Glutamatergic neuron (in vitro differentiated cells): Measurements from ENCODE around the gene PTPN14. TPM values are rescaled to one million over a fixed set of nuclear protein-coding genes. Genes with fewer than 3 reads are reported as not detected.
"Not testable (repeated sequence)": the region's sequence is repeated elsewhere in the genome, so short reads cannot be mapped to it uniquely, and the experiment has no call there.

Experiments
- DNase-seq: peaks from one replicate; pipeline ENCODE4 v3.0.0; 2022
- H3K27ac Mint-ChIP-seq: one replicate; pipeline ENCODE4 v1.8.0; 2020; ENCODE audit warnings: mild to moderate bottlenecking, mixed read lengths, inconsistent platforms; ENCODE audit not compliant: unreplicated experiment
- H3K27me3 Mint-ChIP-seq: one replicate; pipeline ENCODE4 v1.8.0; 2020; ENCODE audit warnings: mild to moderate bottlenecking, moderate library complexity, mixed read lengths, inconsistent platforms; ENCODE audit not compliant: unreplicated experiment
- H3K36me3 Mint-ChIP-seq: one replicate; pipeline ENCODE4 v1.8.0; 2020; ENCODE audit warnings: mild to moderate bottlenecking, mixed read lengths, inconsistent platforms; ENCODE audit not compliant: unreplicated experiment
- H3K4me1 Mint-ChIP-seq: one replicate; pipeline ENCODE4 v1.8.0; 2020; ENCODE audit warnings: mild to moderate bottlenecking, low read depth, mixed read lengths, inconsistent platforms; ENCODE audit not compliant: unreplicated experiment
- H3K4me3 Mint-ChIP-seq: one replicate; pipeline ENCODE4 v1.8.0; 2020; ENCODE audit warnings: mild to moderate bottlenecking, mixed read lengths, inconsistent platforms; ENCODE audit not compliant: unreplicated experiment
- H3K9me3 Mint-ChIP-seq: one replicate; pipeline ENCODE4 v1.8.0; 2020; ENCODE audit warnings: mild to moderate bottlenecking, moderate library complexity, mixed read lengths, inconsistent platforms; ENCODE audit not compliant: unreplicated experiment
- total RNA-seq: library from RNA; stranded (reverse); fragmentation: NEBNext Ultra II Directional; extraction: Animal tissue kit (Norgen Biotek cat#: 25700); gene quantifications from one replicate; pipeline ENCODE4 v1.2.1, GENCODE V29; 2021; ENCODE audit not compliant: unreplicated experiment
- TF ChIP-seq, protein P1 (sequence below): fragments of 200-600 bp; sonication (generic); IDR thresholded peaks from one replicate; pipeline ENCODE4 v1.5.0; 2021; ENCODE audit not compliant: partially characterized antibody, unreplicated experiment

Gene PTPN14
- total RNA-seq, 1 donor from 2014 or later: 1.7 TPM

DNA sequence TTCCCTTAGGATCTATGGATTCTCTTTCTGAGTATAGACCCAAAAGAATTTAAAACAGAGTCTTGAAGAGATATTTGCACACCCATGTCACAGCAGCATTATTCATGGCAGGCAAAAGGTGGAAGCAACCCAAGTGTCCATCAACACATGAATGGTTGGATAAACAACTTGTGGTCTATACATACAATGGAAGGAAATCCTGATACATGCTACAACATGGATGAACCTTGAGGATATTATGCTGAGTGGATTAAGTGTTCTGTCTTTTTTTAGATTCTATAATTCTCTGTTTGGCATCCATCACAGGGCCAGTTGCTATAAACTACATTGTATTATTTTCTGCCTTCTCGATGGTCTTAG is 39.8 kb downstream of the PTPN14 start:
- no peak overlapping the region for H3K4me3 Mint-ChIP-seq
- peaks cover 19% of the 10 kb centered on the region for H3K36me3 Mint-ChIP-seq
- TF ChIP-seq, protein P1, sequence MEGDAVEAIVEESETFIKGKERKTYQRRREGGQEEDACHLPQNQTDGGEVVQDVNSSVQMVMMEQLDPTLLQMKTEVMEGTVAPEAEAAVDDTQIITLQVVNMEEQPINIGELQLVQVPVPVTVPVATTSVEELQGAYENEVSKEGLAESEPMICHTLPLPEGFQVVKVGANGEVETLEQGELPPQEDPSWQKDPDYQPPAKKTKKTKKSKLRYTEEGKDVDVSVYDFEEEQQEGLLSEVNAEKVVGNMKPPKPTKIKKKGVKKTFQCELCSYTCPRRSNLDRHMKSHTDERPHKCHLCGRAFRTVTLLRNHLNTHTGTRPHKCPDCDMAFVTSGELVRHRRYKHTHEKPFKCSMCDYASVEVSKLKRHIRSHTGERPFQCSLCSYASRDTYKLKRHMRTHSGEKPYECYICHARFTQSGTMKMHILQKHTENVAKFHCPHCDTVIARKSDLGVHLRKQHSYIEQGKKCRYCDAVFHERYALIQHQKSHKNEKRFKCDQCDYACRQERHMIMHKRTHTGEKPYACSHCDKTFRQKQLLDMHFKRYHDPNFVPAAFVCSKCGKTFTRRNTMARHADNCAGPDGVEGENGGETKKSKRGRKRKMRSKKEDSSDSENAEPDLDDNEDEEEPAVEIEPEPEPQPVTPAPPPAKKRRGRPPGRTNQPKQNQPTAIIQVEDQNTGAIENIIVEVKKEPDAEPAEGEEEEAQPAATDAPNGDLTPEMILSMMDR: no peak
- peaks cover 17% of the 10 kb centered on the region for H3K4me1 Mint-ChIP-seq
- no peaks in the 10 kb centered on the region for H3K9me3 Mint-ChIP-seq
- no peak for DNase-seq
- peaks cover 1% of the 10 kb centered on the region for H3K27me3 Mint-ChIP-seq
- no peak overlapping the region for H3K27ac Mint-ChIP-seq

DNA sequence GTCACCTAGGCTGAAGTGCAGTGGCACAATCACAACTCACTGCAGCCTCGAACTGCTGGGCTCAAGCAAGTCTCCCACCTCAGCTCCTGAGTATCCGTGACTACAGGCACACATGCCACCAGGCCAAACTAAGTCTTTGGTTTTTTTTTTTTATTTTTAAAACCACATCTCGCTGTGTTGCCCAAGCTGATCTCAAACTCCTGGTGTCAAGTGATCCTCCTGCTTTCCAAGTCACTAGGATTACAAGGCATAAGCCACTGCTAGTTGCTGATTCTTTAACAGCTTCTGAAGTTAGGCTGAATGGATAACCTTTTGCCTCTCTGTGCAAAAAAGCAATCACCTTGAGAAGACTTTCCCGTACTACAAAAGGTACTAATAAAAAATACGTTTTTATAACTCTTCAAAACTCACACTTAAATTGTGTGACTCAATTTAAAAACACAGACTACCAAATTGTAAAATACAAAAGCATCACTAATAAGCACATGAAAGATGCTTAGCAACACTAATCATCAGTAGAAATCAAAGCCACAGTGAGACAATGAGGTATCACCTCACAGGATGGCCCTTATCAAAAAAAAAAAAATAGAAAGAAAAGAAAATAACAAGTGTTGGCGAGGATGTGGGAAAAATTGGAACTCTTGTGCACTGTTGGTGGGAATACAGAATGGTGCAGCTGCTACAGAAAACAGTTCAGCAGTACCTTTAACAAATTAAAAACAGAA is 40.3 kb downstream of the PTPN14 start:
- peaks cover 19% of the 10 kb centered on the region for H3K4me1 Mint-ChIP-seq
- H3K27ac Mint-ChIP-seq: no peak overlapping the region
- H3K9me3 Mint-ChIP-seq: no peaks in the 10 kb centered on the region

DNA sequence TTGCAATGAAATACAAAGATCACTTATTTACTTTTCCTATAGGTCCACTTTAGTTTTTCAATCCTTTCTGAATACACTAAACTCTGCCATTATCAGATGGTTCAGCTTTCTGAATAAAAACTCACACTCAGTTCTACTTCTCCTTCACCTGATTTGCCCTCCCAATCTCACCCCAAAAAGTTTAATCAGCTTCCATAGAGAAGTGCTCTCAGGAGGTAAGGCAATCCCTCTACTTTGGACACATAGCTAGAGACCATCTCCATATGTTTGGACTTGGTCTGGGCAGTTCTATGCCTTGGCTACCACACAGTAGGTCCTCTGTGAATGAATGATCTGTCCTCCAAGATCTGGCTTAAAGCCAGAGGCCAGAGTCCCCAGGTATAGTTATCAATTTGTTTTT is 40.9 kb downstream of the PTPN14 start:
- no peaks in the 10 kb centered on the region for H3K9me3 Mint-ChIP-seq
- no peak overlapping the region for H3K4me3 Mint-ChIP-seq
- peaks cover 19% of the 10 kb centered on the region for H3K36me3 Mint-ChIP-seq
- TF ChIP-seq, protein P1: no peak
- peaks cover 2% of the 10 kb centered on the region for H3K27me3 Mint-ChIP-seq
- peaks cover 19% of the 10 kb centered on the region for H3K4me1 Mint-ChIP-seq
- H3K27ac Mint-ChIP-seq: no peak overlapping the region
- DNase-seq: no peak

More for the DNA sequence above, 40.3 kb downstream of the PTPN14 start:
- Mint-ChIP-seq H3K36me3 (peaks cover 19% of the 10 kb centered on the region), H3K27me3 (peaks cover 2% of the 10 kb centered on the region), H3K4me3 (no peak overlapping the region)
- no peak for DNase-seq
- TF ChIP-seq, protein P1: no peak

DNA sequence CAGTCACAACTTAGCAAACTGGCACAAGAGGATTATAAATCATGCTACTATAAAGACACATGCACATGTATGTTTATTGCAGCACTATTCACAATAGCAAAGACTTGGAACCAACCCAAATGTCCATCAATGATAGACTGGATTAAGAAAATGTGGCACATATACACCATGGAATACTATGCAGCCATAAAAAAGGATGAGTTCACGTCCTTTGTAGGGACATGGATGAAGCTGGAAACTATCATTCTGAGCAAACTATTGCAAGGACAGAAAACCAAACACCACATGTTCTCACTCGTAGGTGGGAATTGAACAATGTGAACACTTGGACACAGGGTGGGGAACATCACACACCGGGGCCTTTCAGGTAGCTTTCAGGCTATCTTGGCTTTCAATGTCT is 41.8 kb downstream of the PTPN14 start:
- DNase-seq, H3K27ac Mint-ChIP-seq, H3K4me3 Mint-ChIP-seq, H3K27me3 Mint-ChIP-seq, H3K9me3 Mint-ChIP-seq: not testable (repeated sequence)
- H3K4me1 Mint-ChIP-seq: peaks cover 13% of the 10 kb centered on the region
- H3K36me3 Mint-ChIP-seq: peaks cover 19% of the 10 kb centered on the region

DNA sequence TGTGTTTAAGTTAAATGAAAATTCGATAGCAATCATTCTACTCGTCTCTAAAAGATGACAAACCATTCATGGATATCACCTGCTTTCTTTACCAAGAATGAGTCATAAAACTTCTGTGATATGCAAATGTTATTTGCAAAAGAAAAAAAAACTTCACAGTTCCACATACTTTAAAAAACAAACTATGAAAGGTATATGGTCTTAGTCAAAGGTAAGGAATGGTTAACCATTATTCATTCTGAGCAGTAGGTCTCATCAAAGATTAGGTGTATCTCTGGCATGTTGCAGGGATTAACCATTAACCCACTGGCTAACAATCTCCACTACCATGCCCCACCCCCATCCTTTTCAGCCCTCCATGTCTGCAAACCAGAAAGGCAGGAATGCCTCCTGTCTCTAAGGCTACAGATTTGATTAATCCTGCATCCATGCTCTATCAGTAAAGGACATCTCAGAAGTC is 44.4 kb downstream of the PTPN14 start:
- Mint-ChIP-seq H3K27me3 (peaks cover 2% of the 10 kb centered on the region), H3K27ac (no peak overlapping the region), H3K4me3 (no peak overlapping the region), H3K36me3 (peaks cover 19% of the 10 kb centered on the region), H3K9me3 (no peaks in the 10 kb centered on the region), H3K4me1 (peaks cover 3% of the 10 kb centered on the region)
- TF ChIP-seq, protein P1: no peak
- DNase-seq: no peak
